Keratinocyte (primary cell): Measurements from ENCODE around the gene DKK3.

Experiments used
- CTCF ChIP-seq, 3 experiments: IDR thresholded peaks in 1 of 3; conservative IDR thresholded peaks in 1 of 3; optimal IDR thresholded peaks in 1 of 3; 2 replicates in 2 of 3; 3 replicates in 1 of 3; pipeline versions ENCODE3 to v1.5.1; 2011; ENCODE audit warnings: low read length in 3 of 3, mild to moderate bottlenecking in 3 of 3, moderate library complexity in 2 of 3, control low read depth in 1 of 3, inconsistent platforms in 1 of 3; ENCODE audit not compliant: insufficient read depth in 2 of 3; ENCODE audit errors: extremely low read depth in 1 of 3
- EZH2 ChIP-seq: IDR thresholded peaks from one replicate; pipeline ENCODE4 v1.6.1; 2012; ENCODE audit warnings: inconsistent platforms, mild to moderate bottlenecking, low read length, moderate library complexity

GRCh38 chr11:12017243-12017678, 8.8 kb upstream of the DKK3 start:
- no peak for TF ChIP-seq CTCF (optimal IDR thresholded peaks at IDR 0.05 in 1 of 3, IDR thresholded peaks at IDR 0.05 in 1 of 3, conservative IDR thresholded peaks at IDR 0.05 in 1 of 3; ENCODE audit: extremely low read depth in 1 of 3, insufficient read depth in 2 of 3, low read length in 3 of 3)
- no peak for TF ChIP-seq EZH2
